IPS DF 4.7 (cell line): ENCODE measurements around the gene CEP112.
"Not testable (repeated sequence)": the region's sequence is repeated elsewhere in the genome, so short reads cannot be mapped to it uniquely, and the experiment has no call there.

Experiments used
- DNase-seq: peaks from one replicate; pipeline ENCODE4 v3.0.0-alpha.2; 2013; ENCODE audit warnings: low spot score; ENCODE audit errors: extremely low read depth

Gene CEP112

DNA sequence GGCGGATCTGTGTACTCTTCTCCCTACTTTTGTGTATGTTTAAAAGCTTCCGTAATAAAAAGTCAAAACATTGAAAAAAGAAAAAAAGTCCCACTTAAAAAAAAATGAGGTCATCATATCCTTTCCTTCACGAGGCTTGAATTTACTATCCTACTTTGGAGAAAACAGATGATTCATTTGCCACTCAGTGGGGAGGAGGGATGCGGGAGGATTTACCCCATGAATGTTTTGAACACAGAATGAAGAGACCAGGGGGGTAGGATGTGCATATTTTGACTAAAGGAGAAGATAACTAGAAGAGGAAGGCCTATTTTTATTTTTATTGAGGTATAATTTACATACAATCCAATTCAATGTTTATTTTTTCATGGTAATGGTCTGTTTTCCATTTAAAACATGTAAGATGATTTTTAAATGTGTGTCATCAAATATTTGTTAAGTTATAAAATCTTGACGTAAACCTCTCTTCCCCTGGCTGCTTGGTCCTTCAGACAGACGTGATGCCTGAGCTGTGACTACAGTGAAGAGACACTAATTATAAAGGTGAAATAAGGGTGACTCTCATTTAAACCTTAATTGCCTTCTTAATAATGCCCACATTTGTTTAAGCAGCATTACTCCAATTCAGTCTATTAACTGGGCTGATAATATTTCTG is 495.1 kb downstream of the CEP112 start:
- DNase-seq: no peak

DNA sequence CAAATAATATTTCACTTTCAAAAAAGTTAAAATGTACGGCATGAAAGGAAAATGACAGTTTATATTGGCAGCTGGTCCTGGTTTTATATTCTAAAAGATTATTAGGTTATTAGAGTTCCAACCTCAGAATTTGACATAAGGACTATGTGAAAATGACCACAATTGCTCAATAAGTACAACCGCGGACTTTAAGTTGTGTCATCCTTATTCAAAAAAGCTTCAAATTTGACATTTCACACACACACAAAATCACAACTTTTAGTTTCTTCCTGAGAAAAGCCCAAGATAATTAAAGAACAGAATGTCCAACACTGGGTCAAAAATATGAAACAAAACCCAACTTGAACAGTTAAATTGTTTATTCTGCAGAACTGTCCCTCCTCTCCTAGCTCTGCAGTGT is 497.3 kb downstream of the CEP112 start:
- DNase-seq: no peak

GRCh38 chr17:65690626-65691310 is 501.2 kb downstream of the CEP112 start:
- no peak for DNase-seq

DNA sequence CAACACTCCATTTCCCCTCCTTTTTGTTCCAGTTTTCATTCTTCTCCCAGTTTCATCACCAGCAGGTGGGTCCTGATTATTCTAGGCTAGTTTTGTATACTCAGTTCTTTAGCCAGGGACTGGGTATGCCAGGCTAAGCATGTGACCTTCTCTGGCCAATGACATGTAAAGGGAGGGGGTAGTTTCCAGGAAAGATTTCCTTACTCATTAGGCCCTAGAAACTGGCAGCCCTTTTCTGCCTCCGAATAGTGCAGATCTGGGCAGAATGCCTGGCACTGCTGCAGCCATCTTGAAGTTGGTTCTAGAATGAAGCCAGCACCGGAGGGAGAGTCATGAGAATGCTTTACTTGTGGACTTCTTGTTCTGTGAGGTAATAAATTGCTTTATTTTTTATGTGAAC is 503.6 kb downstream of the CEP112 start:
- DNase-seq: no peak

DNA sequence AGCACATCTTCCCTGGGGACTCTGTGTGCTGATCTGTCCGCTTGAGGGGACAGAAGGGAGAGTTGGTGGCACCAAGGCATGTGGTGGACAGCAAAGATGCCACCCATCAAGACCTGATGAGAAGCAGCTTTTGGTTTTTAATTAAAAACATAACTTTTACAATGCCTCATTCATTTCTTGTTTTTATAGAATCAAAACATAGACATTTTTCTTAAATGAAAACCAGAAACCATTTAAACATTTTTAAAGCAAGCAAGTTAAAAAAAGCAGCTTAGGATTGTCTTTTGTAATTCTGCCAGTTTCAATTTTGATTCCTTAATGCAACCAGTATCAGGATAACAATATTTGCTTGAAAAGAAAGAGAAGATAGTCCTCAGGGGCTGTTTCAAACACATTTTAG is 506.8 kb downstream of the CEP112 start:
- no peak for DNase-seq

DNA sequence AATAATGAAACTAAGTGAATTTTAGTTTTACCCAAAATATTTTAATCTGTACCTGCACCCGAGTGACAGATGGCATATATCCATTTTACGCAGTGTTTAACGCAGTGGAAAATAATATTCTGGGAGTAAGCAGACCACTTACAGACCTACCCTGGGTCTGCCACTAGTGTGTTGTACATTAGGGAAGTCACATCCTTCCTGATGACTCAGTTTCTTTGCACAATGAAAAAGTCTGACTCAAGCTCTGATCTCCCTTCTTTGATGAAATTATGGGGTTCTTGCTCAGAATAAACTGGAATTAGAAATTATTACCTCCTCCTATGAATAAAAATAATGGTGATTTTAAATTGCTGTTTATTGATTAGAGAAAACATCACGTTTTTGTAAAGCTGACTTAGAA is 507.3 kb downstream of the CEP112 start:
- DNase-seq: no peak

GRCh38 chr17:65683428-65683827 is 508.5 kb downstream of the CEP112 start:
- no peak for DNase-seq

GRCh38 chr17:65681763-65682162 is 510.2 kb downstream of the CEP112 start:
- DNase-seq: not testable (repeated sequence)

DNA sequence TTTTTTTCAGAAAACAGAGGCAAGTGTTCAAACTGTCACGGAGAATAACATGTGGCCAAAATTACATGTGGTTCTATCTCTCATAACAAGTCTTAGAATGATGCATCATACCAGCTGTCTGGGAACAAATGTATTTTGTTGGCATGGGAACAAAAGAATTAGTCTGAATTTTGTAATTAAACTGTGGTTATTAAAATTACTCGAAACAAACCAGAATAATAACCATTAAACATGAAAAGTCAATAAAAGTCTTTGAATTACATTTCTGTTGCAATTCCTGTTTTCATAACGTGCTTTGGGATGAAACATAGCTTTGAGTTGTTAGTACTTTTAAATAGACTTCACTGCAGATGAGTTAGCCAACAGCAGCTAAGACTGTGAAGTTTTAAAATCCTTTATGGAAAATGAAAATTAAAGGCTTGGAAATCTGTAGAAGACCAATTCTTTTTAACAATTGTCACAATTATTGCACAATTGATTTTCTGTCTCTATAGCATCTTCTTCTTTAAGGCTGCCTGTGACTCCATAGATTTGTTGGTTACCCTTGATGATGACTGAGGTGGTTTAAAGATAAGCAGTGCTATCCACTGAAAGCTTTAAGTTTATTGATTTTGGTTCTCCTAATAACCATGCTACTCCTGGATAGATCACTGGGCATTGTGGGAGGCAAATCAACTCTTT is 512.6 kb downstream of the CEP112 start:
- no peak for DNase-seq

GRCh38 chr17:65678546-65678945 is 513.4 kb downstream of the CEP112 start:
- DNase-seq: no peak

GRCh38 chr17:65677932-65678331 is 514.0 kb downstream of the CEP112 start:
- no peak for DNase-seq

GRCh38 chr17:65674246-65675045 is 517.5 kb downstream of the CEP112 start:
- DNase-seq: no peak

GRCh38 chr17:65670667-65671371 is 521.1 kb downstream of the CEP112 start:
- DNase-seq: no peak

DNA sequence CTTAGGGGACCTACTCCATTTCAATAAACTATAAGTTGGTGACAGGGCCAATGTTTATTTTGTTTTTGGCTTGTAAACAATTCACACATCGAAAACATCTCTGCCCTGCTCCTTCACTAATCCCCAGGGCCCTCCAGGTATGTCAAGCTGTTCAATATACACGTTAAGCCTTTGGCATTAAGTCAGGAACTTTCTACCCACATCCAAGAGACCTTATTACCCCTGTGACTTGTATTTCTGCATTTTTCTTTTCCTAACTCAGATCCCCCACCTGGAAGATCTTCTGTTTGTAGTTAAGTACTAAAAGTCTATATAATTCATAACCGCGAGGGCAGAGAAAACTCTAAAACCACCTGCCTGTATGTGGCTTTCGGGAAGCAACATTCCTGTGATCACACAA is 523.7 kb downstream of the CEP112 start:
- DNase-seq: no peak

DNA sequence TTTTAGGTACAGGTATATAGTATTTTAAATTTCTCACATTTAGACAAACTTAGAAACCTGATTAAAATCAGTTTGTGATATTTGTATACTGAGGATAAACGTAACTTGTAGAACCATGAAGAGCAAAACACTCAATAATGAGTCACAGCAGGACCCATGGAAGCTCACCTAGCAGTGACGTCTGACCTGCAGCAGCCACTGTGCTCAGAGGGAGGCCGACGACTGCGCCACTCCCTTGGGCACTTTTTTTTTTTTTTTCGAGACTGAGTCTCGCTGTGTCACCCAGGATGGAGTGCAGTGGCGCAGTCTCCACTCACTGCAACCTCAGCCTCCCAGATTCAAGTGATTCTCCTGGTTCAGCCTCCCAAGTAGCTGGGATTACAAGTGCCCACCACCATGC is 524.3 kb downstream of the CEP112 start:
- no peak for DNase-seq

DNA sequence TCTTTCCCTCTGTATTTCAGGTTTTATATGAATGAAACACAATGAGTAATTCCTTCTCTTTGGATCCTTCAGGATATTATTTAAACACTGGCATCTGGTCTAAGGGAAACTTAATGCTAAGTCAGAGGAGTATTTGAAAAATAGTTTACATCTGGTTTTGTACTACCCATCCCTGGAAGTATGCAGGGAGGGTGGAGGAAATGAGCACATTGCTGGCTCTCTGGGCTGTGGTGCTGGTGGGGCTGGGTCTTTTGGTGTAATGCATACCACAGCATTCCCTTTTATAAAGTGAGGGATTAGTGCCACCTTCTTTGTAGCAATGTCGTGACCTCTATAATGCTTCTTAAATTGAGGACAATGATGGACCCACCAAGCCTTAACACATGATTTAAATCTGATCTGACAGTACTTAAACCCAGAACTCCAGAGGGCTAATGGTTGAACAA is 525.0 kb downstream of the CEP112 start:
- no peak for DNase-seq

DNA sequence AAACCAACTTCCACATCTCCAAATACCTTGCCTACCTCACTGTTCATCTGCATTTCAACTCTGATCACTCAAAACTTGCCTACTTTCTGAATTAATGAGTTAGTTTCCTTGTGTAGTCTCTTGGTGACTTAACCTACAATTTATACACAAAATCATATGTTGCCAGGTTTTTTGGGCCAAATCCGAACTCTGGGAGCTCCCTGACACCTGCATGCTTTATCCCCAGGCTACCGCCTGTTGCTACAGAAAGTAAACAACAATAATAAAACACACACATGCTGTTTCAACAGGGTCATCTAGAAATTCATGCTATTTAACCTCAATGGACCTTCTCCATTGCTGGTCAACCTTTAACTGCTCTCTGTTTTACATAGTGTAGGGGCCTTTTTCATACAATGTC is 526.0 kb downstream of the CEP112 start:
- DNase-seq: no peak

GRCh38 chr17:65664696-65665095 is 527.2 kb downstream of the CEP112 start:
- no peak for DNase-seq

DNA sequence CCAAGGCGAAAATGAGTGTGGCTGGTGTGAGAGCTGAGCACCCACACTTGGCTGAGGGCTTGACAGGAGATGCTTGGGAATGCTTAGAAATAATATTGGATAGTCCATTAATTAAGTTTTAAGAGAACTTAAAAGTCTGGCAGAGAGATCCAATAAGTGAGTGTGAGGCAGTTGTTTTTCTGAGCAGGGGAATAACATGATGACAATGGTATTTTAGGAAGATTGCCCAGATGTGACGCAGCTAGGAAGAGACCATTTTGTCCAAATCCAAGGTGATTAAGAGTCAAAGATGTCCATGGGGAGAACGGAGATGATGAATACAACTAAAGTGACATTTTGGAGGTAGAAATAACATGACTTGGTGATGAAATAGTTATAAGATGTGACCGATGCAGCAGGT is 527.7 kb downstream of the CEP112 start:
- DNase-seq: no peak

- no peak for DNase-seq
Measured at GRCh38 chr17:65662196-65662595, 529.7 kb downstream of the CEP112 start.

- no peak for DNase-seq
Measured at GRCh38 chr17:65660947-65661346, 531.0 kb downstream of the CEP112 start.
